OCI-LY7 (cell line): ENCODE results near the gene ETV1. TPM values are rescaled to one million over a fixed set of nuclear protein-coding genes. Genes with fewer than 3 reads are reported as not detected.

Source experiments
- BruUV-seq: library from RNA; stranded (reverse); fragments of 400-500 nt; replicated peaks from 2 replicates; lab custom pipeline; 2021; lab: Mats Ljungman, UMichigan
- CTCF ChIA-PET: fragments of 300-600 bp; sonication (Branson Sonifier 250); formaldehyde crosslinking; loops from one replicate; lab custom pipeline; 2022; ENCODE audit warnings: antibody characterized with exemption; ENCODE audit not compliant: unreplicated experiment; lab: Charles Lee
- POLR2A ChIA-PET: fragments of 300-600 bp; sonication (Branson Sonifier 250); formaldehyde crosslinking; loops from one replicate; lab custom pipeline; 2022; ENCODE audit warnings: antibody characterized with exemption; lab: Charles Lee
- DNase-seq: peaks from one replicate; pipeline ENCODE4 v3.0.0-alpha.2; 2015; ENCODE audit warnings: low spot score
- H2AFZ ChIP-seq: fragments of 200-600 bp; sonication (generic), shearing (Covaris generic); 2 replicates; pipeline ENCODE4 v1.6.1; 2014; ENCODE audit warnings: mild to moderate bottlenecking, antibody characterized with exemption, low read length, moderate library complexity
- H3K27ac ChIP-seq: fragments of 200-600 bp; sonication (generic); 2 replicates; pipeline ENCODE4 v1.5.1; 2014; ENCODE audit warnings: mixed run types, low read depth, mild to moderate bottlenecking, moderate library complexity, low read length, inconsistent platforms; ENCODE audit not compliant: poor library complexity, severe bottlenecking
- H3K36me3 ChIP-seq: fragments of 200-600 bp; sonication (generic); 2 replicates; pipeline ENCODE4 v1.6.1; 2014; ENCODE audit warnings: mild to moderate bottlenecking, antibody characterized with exemption, low read length, moderate library complexity, mixed read lengths; ENCODE audit not compliant: insufficient read depth
- H3K4me1 ChIP-seq: fragments of 200-600 bp; sonication (generic); 2 replicates; pipeline ENCODE4 v1.5.1; 2014; ENCODE audit warnings: mild to moderate bottlenecking, low read length; ENCODE audit not compliant: insufficient read depth, poor library complexity, severe bottlenecking
- H3K4me2 ChIP-seq: fragments of 200-600 bp; sonication (generic); 2 replicates; pipeline ENCODE4 v1.6.1; 2014; ENCODE audit warnings: mild to moderate bottlenecking, low read length
- H3K4me3 ChIP-seq: fragments of 200-600 bp; sonication (generic); 2 replicates; pipeline ENCODE4 v1.5.1; 2014; ENCODE audit warnings: mild to moderate bottlenecking, low read depth, low read length; ENCODE audit not compliant: poor library complexity, severe bottlenecking
- H3K79me2 ChIP-seq: fragments of 200-600 bp; sonication (generic); 2 replicates; pipeline ENCODE4 v1.6.1; 2016; ENCODE audit warnings: low read depth, mild to moderate bottlenecking, low read length, moderate library complexity, mixed read lengths; ENCODE audit not compliant: insufficient read depth
- H3K9me2 ChIP-seq: fragments of 200-600 bp; sonication (generic); 2 replicates; pipeline ENCODE4 v1.6.1; 2016; ENCODE audit warnings: mild to moderate bottlenecking, low read length, mixed read lengths; ENCODE audit not compliant: insufficient read depth
- H3K9me3 ChIP-seq: fragments of 200-600 bp; sonication (generic); 2 replicates; pipeline ENCODE4 v1.6.1; 2014; ENCODE audit warnings: mild to moderate bottlenecking, mixed run types, low read length, mixed read lengths
- H4K20me1 ChIP-seq: fragments of 200-600 bp; sonication (generic); 2 replicates; pipeline ENCODE4 v1.6.1; 2014; ENCODE audit warnings: mild to moderate bottlenecking, antibody characterized with exemption, low read length, moderate library complexity, mixed read lengths; ENCODE audit not compliant: insufficient read depth
- EZH2phosphoT487 ChIP-seq: fragments of 200-600 bp; sonication (generic); IDR thresholded peaks from 2 replicates; pipeline ENCODE4 v1.6.1; 2018; ENCODE audit warnings: low read depth, borderline replicate concordance, mild to moderate bottlenecking, mixed run types, antibody characterized with exemption, low read length, moderate library complexity, mixed read lengths
- intact Hi-C: fragments of 100-400 bp; cut with micrococcal nuclease; formaldehyde crosslinking; loops from one replicate; pipeline ENCODE4 v1.10.0; 2022; ENCODE audit not compliant: unreplicated experiment
- total RNA-seq, 2 experiments: library from RNA; depleted of rRNA in 1 of 2; stranded (reverse); fragments of >200 nt in 1 of 2; shearing (Covaris generic) in 1 of 2; gene quantifications; 2 replicates each; pipeline ENCODE4 v1.2.3, GENCODE V29; 2014 to 2022
- TF ChIP-seq, protein P1 (sequence below): fragments of 200-600 bp; sonication (generic); conservative IDR thresholded peaks from 2 replicates; pipeline ENCODE4 v1.5.1; 2014; ENCODE audit warnings: mild to moderate bottlenecking, antibody characterized with exemption, low read length, moderate library complexity, mixed read lengths

Gene ETV1
- total RNA-seq, 2 experiments from 2014 or later, result not detected

DNA sequence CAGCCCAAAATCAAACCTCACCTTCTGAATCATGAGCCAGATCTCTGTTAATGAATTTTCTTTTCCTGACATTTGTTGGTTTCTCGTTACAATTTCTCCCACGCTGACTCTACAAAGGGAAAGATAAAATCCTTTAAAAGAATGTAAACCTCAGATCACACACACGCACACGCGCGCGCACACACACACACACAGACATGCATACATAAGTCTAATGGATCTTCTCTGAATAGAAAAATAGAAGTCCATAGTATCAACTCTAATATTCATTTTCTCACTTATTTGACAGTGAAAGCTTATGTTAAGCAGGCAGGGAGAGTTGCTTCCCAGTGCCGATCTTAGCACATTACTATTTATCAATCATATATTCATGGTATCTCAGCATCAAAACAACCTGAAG is 1.4 kb downstream of the ETV1 start:
- no peaks in the 10 kb centered on the region for H3K79me2 ChIP-seq
- no peaks in the 10 kb centered on the region for H3K36me3 ChIP-seq
- H3K9me3 ChIP-seq, result no peaks in the 10 kb centered on the region
- no peak overlapping the region for H3K27ac ChIP-seq
- DNase-seq, result no peak
- ChIA-PET CTCF (no interaction called here), POLR2A (no interaction called here)
- H3K4me3 ChIP-seq, result no peak overlapping the region
- no peaks in the 10 kb centered on the region for H3K4me1 ChIP-seq
- H3K9me2 ChIP-seq, result no peaks in the 10 kb centered on the region
- intact Hi-C loops, result no loop called here
- no peak overlapping the region for H2AFZ ChIP-seq
- TF ChIP-seq EZH2phosphoT487, result no peak
- TF ChIP-seq, protein P1, sequence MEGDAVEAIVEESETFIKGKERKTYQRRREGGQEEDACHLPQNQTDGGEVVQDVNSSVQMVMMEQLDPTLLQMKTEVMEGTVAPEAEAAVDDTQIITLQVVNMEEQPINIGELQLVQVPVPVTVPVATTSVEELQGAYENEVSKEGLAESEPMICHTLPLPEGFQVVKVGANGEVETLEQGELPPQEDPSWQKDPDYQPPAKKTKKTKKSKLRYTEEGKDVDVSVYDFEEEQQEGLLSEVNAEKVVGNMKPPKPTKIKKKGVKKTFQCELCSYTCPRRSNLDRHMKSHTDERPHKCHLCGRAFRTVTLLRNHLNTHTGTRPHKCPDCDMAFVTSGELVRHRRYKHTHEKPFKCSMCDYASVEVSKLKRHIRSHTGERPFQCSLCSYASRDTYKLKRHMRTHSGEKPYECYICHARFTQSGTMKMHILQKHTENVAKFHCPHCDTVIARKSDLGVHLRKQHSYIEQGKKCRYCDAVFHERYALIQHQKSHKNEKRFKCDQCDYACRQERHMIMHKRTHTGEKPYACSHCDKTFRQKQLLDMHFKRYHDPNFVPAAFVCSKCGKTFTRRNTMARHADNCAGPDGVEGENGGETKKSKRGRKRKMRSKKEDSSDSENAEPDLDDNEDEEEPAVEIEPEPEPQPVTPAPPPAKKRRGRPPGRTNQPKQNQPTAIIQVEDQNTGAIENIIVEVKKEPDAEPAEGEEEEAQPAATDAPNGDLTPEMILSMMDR, result no peak
- no TSS peak for BruUV-seq
- H4K20me1 ChIP-seq, result no peaks in the 10 kb centered on the region
- H3K4me2 ChIP-seq, result no peak overlapping the region

DNA sequence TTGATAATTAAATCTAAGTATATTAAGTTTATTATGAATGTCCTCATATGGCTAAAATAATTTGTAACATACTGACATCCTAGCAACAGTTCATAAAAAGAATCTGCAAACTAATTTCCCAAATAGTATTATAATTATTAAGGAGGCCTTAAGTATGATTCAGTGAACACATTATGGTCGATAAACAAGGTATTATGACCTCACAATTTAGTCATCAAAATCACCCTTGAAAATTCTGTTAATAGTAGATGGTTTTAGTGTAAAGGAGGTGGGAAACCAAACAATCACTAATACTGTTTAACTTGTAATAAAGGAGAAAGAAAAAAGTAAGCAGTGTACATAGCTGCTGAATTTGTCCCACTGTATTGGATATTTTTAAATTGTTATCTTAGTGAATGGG is 2.1 kb downstream of the ETV1 start:
- intact Hi-C loops, result no loop called here
- ChIA-PET POLR2A (no interaction called here), CTCF (no interaction called here)
- no peaks in the 10 kb centered on the region for H4K20me1 ChIP-seq
- H3K4me2 ChIP-seq, result no peak overlapping the region
- no peak for DNase-seq
- no peak overlapping the region for H2AFZ ChIP-seq
- no peak for TF ChIP-seq EZH2phosphoT487
- TF ChIP-seq, protein P1, result no peak
- no peaks in the 10 kb centered on the region for H3K4me1 ChIP-seq
- BruUV-seq, result no TSS peak
- H3K9me2 ChIP-seq, result no peaks in the 10 kb centered on the region
- no peaks in the 10 kb centered on the region for H3K36me3 ChIP-seq
- H3K79me2 ChIP-seq, result no peaks in the 10 kb centered on the region
- H3K27ac ChIP-seq, result no peak overlapping the region
- no peaks in the 10 kb centered on the region for H3K9me3 ChIP-seq
- H3K4me3 ChIP-seq, result no peak overlapping the region

DNA sequence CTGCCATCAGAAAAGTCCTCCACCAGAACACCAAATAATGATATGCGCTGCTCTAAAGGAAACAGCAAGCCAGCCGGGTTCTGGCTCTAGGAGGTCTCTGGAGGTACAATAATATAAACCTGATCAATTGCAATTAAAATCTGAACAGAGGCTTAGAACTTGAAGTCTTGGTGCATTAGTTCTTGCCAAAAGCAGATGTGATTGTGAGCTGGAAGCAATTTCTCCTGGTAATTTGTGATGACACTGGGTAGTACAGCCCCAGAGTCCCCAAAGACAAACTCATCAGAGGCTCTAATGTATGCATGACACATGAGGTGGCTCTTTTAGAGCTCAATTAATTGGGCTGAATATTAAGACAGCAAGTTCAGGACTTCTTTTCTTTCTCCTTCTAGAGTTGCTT is 3.3 kb downstream of the ETV1 start:
- ChIA-PET POLR2A (no interaction called here), CTCF (no interaction called here)
- H3K9me3 ChIP-seq, result no peaks in the 10 kb centered on the region
- TF ChIP-seq EZH2phosphoT487, result no peak
- TF ChIP-seq, protein P1, result no peak
- H3K27ac ChIP-seq, result no peak overlapping the region
- no peak overlapping the region for H3K4me2 ChIP-seq
- H4K20me1 ChIP-seq, result no peaks in the 10 kb centered on the region
- BruUV-seq, result no TSS peak
- H3K36me3 ChIP-seq, result no peaks in the 10 kb centered on the region
- H3K4me3 ChIP-seq, result no peak overlapping the region
- no peaks in the 10 kb centered on the region for H3K4me1 ChIP-seq
- no peaks in the 10 kb centered on the region for H3K79me2 ChIP-seq
- no peak for DNase-seq
- H3K9me2 ChIP-seq, result no peaks in the 10 kb centered on the region
- intact Hi-C loops, result no loop called here
- no peak overlapping the region for H2AFZ ChIP-seq
